Fibroblast of the conjunctiva (primary cell): ENCODE results near the gene AGMAT.
A peak's percentile ranks its signal among the peaks of the same experiment; 100 is the strongest.
"Not testable (repeated sequence)": the region's sequence is repeated elsewhere in the genome, so short reads cannot be mapped to it uniquely, and the experiment has no call there.

Source experiments
- DNase-seq: peaks from one replicate; pipeline ENCODE4 v3.0.0-alpha.2; 2010; ENCODE audit warnings: low read depth

AGMAT gene

DNA sequence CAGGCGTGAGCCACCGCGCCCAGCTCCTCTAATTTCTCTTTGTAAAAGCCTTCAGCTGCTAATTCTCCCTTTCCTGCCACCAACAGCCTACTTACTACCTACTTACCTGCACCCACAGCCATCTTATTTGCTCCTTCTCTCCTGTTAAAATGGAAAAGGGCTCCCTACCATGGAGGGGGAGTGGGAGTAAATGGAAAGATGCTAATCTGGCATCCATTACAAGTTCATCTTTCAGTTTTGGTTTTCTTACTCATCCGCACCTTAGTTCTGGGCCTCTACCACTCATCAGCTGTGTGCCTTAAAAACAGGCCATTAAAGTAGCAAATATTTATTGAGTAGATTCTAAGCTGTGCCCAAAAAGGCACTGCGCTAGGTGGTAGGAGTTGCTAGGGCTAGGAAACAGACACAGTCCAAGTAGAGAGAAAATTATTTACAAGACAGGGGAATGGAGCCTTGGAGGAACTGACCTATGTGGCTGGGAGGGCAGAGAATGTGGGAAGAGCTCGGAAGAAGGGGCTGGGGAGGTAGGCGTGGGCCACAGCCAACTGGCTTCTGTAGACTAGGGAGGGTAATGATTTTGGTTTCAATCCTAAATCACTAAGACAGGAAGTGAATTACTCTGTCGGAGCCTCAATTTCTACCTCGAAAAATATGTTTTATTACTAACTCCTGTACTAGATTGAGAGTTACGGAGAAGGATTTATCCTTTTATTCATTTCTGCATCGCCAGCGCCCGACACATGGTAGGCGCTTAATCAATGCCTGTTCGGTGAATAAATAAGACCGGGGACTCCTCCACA, 31.7 kb upstream of the AGMAT start:
- DNase-seq: no peak

DNA sequence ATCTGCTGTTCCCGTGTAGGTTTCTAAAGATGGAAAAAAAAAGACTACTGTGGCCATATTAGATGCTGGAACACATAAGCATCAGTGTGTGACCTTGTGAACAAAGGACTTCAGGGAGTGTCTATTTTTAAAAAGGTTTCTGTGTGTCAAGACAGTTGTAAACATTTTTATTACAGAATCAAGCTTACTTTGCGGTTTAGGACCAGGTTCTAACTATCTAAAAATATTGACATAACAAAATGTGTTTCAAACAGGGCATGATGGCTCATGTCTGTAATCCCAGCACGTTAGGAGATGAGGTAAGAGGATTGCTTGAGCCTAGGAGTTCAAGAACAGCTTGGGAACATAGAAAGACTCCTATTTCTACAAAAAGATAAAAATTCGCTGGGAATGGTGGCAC, 25.3 kb upstream of the AGMAT start:
- no peak for DNase-seq

- DNase-seq: no peak
These were observed 24.8 kb upstream of the AGMAT start for GRCh38 chr1:15609631-15610030.

- DNase-seq: no peak
These were observed 20.8 kb upstream of the AGMAT start for GRCh38 chr1:15605398-15606383.

DNA sequence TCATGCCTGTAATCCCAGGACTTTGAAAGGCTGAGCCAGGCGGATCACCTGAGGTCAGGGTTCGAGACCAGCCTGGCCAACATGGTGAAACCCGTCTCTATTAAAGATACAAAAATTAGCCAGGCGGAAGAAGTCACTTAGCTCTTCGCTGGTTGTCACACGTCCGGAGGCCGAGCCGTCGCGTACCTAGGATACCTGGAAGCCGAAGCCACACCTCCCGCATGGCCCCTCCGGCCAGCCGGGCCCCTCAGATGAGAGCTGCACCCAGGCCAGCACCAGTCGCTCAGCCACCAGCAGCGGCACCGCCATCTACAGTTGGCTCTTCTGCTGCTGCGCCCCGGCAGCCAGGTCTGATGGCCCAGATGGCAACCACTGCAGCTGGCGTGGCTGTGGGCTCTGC, 19.5 kb upstream of the AGMAT start:
- not testable (repeated sequence) for DNase-seq

DNA sequence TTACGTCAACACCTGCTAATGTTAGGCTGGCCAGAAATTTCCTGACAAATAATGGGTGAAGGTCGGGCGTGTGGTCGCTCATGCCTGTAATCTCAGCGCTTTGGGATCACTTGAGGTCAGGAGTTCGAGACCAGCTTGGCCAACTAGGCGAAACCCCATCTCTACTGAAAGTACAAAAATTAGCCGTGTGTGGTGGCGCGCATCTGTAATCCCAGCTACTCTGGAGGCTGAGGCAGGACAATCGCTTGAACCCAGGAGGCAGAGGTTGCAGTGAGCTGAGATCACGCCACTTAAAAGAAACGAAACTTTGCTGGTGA, 19.1 kb upstream of the AGMAT start:
- not testable (repeated sequence) for DNase-seq

DNA sequence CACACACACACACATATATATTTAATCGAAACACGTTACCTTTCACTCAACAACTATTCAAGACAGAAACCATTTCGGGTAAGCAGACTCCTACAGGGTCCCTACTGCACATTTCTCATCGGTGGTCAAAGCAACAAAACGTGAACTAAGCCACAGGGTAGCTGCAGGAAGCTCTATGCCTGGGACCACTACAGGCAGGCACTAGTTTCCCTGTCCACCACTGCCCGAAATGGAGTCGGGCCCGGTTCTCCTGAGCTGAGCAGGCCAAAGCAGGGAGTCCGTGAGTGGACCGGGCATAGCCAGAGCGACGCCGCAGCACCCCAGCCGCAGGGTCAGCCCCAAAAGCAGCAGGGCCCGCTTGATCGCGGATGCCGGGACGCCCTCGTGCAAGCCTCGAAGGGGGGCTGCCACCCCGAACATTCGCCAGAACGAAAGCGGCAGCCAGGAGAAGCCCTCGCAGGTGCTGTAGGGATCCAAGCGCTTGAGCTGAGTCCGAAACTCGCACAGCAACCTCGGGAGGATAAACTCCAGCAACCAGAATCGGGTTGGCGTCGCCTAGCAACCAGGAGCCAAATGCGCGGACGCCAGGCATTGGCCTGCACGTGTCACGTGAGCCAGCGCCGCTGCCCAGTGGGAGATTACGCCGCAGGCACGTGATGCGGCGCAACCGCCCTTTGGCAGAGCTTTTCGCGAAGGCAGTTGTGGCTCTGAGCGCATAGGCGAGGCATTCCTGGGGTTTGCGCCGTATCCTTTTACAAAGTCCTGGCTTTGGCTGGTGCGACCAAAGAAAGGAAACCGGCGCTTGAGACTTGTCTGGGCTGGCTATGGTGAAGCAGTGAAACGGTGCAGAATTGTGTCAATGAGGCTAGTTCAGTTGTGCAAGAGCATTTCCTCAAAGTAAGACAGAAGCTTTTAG, 18.5 kb upstream of the AGMAT start:
- peak; percentile 92 for DNase-seq

- DNase-seq: no peak
These were observed 13.6 kb upstream of the AGMAT start for GRCh38 chr1:15598436-15598835.

- no peak for DNase-seq
These were observed 11.2 kb upstream of the AGMAT start for GRCh38 chr1:15595809-15596617.

DNA sequence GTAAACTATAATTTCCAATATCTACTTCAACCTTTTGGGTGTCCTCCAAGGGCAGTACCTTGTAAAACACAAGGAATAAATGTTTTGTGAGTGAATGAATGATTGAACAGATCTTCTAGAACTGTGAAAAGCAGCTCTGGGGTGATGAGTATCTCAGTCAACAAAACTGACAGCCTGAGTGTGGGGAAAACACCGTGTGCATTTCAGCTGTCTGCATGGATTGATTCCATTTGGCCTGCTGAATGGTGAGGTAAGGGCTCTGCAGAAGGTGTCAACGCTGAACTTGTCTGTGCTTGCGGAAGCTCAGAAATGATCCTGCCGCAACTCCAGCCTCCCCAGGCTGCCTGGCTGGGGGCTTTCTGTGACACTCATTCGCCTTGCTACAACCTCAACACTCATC, 7.4 kb upstream of the AGMAT start:
- DNase-seq: no peak

GRCh38 chr1:15583016-15583706, 1.7 kb downstream of the AGMAT start:
- no peak for DNase-seq

DNA sequence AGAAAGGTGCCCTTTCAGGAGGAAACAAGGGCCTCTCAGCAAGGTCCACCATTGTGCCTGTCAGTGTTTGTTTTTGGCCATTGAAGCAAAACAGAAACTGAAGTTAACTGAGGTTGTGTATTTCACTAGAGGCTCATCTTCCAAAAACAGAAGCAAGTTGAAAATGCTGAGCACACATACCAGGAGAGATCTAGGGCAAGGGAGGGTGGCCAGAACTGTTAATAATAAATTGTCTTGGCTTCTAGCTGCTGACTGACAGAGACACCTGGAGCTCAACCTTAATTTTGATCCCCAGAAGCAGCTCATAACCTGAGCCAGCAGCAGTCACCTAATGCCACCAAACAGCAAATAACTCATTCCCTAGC, 5.2 kb downstream of the AGMAT start:
- no peak for DNase-seq

DNA sequence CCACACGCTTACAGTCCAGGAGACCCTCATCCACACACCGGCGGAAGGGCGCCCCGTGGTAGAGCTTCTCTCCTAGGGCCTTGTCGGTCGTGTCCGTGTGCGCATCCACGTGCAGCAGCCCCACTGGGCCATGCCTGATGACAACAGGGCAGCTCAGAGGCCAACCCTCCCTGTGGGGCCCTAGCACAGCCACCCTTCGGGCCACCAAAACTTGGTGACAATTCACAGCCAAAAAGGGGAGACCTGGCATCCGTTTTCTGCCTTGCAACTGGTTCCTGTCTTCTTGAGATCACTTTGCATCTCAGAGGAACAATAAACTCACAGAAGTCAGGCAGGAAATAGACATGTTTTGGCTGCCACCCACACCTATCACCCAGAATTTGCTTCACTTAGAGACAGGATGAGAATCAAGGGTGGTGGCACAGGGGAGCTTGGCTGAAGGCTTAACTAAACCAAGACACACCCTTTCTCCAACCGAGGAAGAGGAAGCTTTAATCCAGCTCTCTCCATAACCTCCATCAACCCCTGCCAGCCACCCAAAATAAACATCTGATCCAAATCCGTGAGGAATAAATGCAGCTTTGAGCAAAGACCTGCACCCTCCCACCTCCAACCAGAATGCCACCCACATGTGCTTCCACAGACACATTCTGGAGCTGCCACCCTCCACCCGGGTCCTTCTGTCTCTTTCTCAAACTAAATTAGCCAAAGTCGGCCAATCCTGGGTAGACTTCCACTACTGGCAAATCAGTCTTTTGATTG, 5.7 kb downstream of the AGMAT start:
- no peak for DNase-seq

DNA sequence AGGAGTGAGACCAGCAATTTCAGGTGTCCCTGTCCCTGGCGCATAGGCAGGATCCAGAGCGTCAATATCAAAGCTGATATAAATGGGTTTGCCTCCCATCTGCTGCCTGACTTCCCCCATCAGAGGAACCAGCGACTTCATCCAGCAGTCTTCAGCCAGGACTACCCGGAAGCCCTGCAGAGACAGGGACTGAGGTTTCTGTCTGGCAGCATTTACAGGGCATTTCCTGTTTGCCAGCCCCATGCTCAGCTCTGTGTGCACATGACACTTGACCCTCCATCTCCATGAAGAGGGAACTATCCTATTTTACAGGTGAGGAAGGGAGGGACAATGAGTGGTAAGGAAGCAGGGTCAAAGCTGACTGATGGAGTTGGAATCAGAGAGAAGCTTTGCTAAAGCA, 7.2 kb downstream of the AGMAT start:
- DNase-seq: no peak

DNA sequence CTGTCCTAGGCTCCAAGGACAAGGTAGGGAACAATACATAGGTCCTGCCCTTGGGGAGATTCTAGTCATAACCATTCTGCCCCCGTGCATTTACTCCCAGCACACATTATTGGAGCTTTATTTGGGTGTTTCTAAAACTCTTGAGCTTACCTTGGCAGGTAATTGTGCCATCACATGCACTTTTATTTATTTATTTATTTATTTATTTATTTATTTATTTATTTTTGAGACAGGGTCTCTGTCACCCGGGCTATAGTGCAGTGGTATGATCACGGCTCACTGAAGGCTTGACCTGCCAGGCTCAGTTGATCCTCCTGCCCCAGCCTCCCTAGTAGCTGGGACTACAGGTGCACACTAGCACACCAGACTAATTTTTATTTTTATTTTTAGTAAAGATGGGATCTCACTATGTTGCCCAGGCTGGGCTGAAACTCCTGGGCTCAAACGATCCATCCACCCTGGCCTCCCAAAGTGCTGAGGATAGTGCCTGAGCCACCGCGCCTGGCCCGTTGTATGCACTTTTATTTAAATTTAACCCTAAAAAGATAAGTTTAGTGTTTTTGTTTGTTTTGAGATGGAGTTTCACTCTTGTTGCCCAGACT, 9.2 kb downstream of the AGMAT start:
- no peak for DNase-seq

DNA sequence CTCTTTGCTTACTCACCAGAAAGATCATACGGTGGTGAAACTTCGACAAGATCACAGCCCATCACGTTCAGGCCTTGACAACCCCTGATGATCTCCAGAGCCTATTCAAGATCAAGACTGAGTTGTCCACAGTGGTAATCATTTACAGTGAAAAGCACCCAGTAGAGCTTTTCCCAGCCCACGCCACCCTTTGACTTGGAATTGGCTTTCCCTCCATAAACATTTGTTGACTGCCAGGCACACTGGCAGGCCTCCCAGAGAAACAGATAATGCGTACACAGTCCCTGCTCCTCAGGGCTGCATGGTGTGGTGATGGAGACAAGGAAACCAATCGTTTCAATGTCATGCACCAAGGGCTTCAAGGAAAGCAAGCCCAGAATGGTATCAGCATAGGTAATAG, 10.1 kb downstream of the AGMAT start:
- DNase-seq: no peak

DNA sequence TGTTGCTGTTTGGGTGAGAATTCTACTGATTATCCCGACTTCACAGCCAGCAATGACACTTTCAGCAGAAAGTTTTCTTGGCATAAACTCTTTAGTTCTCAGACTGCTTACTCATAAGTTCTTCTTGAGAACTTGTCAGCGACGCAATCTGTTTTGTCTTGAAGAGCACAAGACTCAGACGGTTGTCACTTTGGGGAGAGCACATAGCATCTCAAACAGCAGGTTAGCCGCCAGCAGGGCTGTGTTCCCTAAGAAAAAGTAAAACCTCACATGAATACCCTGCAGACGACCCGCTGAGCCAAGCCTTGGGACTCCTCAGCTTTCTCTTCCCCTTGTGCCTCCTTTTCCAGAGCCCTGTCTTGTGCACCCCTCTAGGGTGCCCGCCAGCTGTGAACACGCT, 11.4 kb downstream of the AGMAT start:
- no peak for DNase-seq

DNA sequence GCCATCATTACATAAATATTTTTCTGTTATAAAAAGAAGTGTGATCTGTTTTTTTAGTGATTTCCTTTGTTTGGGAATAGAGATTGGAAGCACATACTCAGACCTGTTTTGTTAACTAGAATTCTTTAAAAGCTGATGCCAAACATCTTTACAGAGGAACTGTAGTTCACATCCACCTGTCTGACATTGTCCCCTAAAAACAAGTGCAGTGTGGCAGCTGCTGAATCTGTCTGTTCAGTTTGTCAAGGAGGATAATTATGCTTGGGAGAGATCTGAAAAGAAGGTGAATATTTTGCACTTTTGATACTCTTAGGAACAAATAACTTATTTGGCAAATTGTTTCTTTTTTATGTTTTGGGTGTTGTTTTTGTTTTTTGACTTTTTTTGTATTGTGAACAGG, 13.6 kb downstream of the AGMAT start:
- no peak for DNase-seq

GRCh38 chr1:15570861-15571260, 14.0 kb downstream of the AGMAT start:
- no peak for DNase-seq
